OCI-LY7 (cell line): ENCODE data around the gene OR10W1. TPM values are rescaled to one million over a fixed set of nuclear protein-coding genes. Genes with fewer than 3 reads are reported as not detected.

Source experiments
- BruUV-seq: library from RNA; stranded (reverse); fragments of 400-500 nt; replicated peaks from 2 replicates; lab custom pipeline; 2021; lab: Mats Ljungman, UMichigan
- CTCF ChIA-PET: fragments of 300-600 bp; sonication (Branson Sonifier 250); formaldehyde crosslinking; loops from one replicate; lab custom pipeline; 2022; ENCODE audit warnings: antibody characterized with exemption; ENCODE audit not compliant: unreplicated experiment; lab: Charles Lee
- POLR2A ChIA-PET: fragments of 300-600 bp; sonication (Branson Sonifier 250); formaldehyde crosslinking; loops from one replicate; lab custom pipeline; 2022; ENCODE audit warnings: antibody characterized with exemption; lab: Charles Lee
- DNase-seq: peaks from one replicate; pipeline ENCODE4 v3.0.0-alpha.2; 2015; ENCODE audit warnings: low spot score
- H2AFZ ChIP-seq: fragments of 200-600 bp; sonication (generic), shearing (Covaris generic); 2 replicates; pipeline ENCODE4 v1.6.1; 2014; ENCODE audit warnings: mild to moderate bottlenecking, antibody characterized with exemption, low read length, moderate library complexity
- H3K27ac ChIP-seq: fragments of 200-600 bp; sonication (generic); 2 replicates; pipeline ENCODE4 v1.5.1; 2014; ENCODE audit warnings: mixed run types, low read depth, mild to moderate bottlenecking, moderate library complexity, low read length, inconsistent platforms; ENCODE audit not compliant: poor library complexity, severe bottlenecking
- H3K36me3 ChIP-seq: fragments of 200-600 bp; sonication (generic); 2 replicates; pipeline ENCODE4 v1.6.1; 2014; ENCODE audit warnings: mild to moderate bottlenecking, antibody characterized with exemption, low read length, moderate library complexity, mixed read lengths; ENCODE audit not compliant: insufficient read depth
- H3K4me1 ChIP-seq: fragments of 200-600 bp; sonication (generic); 2 replicates; pipeline ENCODE4 v1.5.1; 2014; ENCODE audit warnings: mild to moderate bottlenecking, low read length; ENCODE audit not compliant: insufficient read depth, poor library complexity, severe bottlenecking
- H3K4me2 ChIP-seq: fragments of 200-600 bp; sonication (generic); 2 replicates; pipeline ENCODE4 v1.6.1; 2014; ENCODE audit warnings: mild to moderate bottlenecking, low read length
- H3K4me3 ChIP-seq: fragments of 200-600 bp; sonication (generic); 2 replicates; pipeline ENCODE4 v1.5.1; 2014; ENCODE audit warnings: mild to moderate bottlenecking, low read depth, low read length; ENCODE audit not compliant: poor library complexity, severe bottlenecking
- H3K79me2 ChIP-seq: fragments of 200-600 bp; sonication (generic); 2 replicates; pipeline ENCODE4 v1.6.1; 2016; ENCODE audit warnings: low read depth, mild to moderate bottlenecking, low read length, moderate library complexity, mixed read lengths; ENCODE audit not compliant: insufficient read depth
- H3K9me2 ChIP-seq: fragments of 200-600 bp; sonication (generic); 2 replicates; pipeline ENCODE4 v1.6.1; 2016; ENCODE audit warnings: mild to moderate bottlenecking, low read length, mixed read lengths; ENCODE audit not compliant: insufficient read depth
- H3K9me3 ChIP-seq: fragments of 200-600 bp; sonication (generic); 2 replicates; pipeline ENCODE4 v1.6.1; 2014; ENCODE audit warnings: mild to moderate bottlenecking, mixed run types, low read length, mixed read lengths
- H4K20me1 ChIP-seq: fragments of 200-600 bp; sonication (generic); 2 replicates; pipeline ENCODE4 v1.6.1; 2014; ENCODE audit warnings: mild to moderate bottlenecking, antibody characterized with exemption, low read length, moderate library complexity, mixed read lengths; ENCODE audit not compliant: insufficient read depth
- CTCF ChIP-seq: fragments of 200-600 bp; sonication (generic); conservative IDR thresholded peaks from 2 replicates; pipeline ENCODE4 v1.5.1; 2014; ENCODE audit warnings: mild to moderate bottlenecking, antibody characterized with exemption, low read length, moderate library complexity, mixed read lengths
- EZH2phosphoT487 ChIP-seq: fragments of 200-600 bp; sonication (generic); IDR thresholded peaks from 2 replicates; pipeline ENCODE4 v1.6.1; 2018; ENCODE audit warnings: low read depth, borderline replicate concordance, mild to moderate bottlenecking, mixed run types, antibody characterized with exemption, low read length, moderate library complexity, mixed read lengths
- intact Hi-C: fragments of 100-400 bp; cut with micrococcal nuclease; formaldehyde crosslinking; loops from one replicate; pipeline ENCODE4 v1.10.0; 2022; ENCODE audit not compliant: unreplicated experiment
- total RNA-seq, 2 experiments: library from RNA; depleted of rRNA in 1 of 2; stranded (reverse); fragments of >200 nt in 1 of 2; shearing (Covaris generic) in 1 of 2; gene quantifications; 2 replicates each; pipeline ENCODE4 v1.2.3, GENCODE V29; 2014 to 2022

The OR10W1 gene
- total RNA-seq, 2 experiments from 2014 or later: not detected

GRCh38 chr11:58285483-58286040 is 17.5 kb upstream of the OR10W1 start:
- CTCF ChIA-PET: no interaction called here
- no peaks in the 10 kb centered on the region for H3K79me2 ChIP-seq
- H2AFZ ChIP-seq: no peak overlapping the region
- no peaks in the 10 kb centered on the region for H3K9me2 ChIP-seq
- TF ChIP-seq EZH2phosphoT487 (no peak), CTCF (no peak)
- no peaks in the 10 kb centered on the region for H3K4me1 ChIP-seq
- no TSS peak for BruUV-seq
- POLR2A ChIA-PET: no interaction called here
- no peak overlapping the region for H3K4me2 ChIP-seq
- H3K27ac ChIP-seq: no peak overlapping the region
- H3K36me3 ChIP-seq: no peaks in the 10 kb centered on the region
- intact Hi-C loops: loop anchor here (10.0 kb wide), 1 partner anchor 229 kb away; no protein-coding TSS in a partner anchor
- H3K9me3 ChIP-seq: no peaks in the 10 kb centered on the region
- no peak overlapping the region for H3K4me3 ChIP-seq
- peak; percentile 1 for DNase-seq
- H4K20me1 ChIP-seq: no peaks in the 10 kb centered on the region

- no peaks in the 10 kb centered on the region for H3K79me2 ChIP-seq
- intact Hi-C loops: no loop called here
- no TSS peak for BruUV-seq
- H3K4me3 ChIP-seq: no peak overlapping the region
- no peak overlapping the region for H3K27ac ChIP-seq
- no peak overlapping the region for H2AFZ ChIP-seq
- no peaks in the 10 kb centered on the region for H3K4me1 ChIP-seq
- H3K9me2 ChIP-seq: no peaks in the 10 kb centered on the region
- H3K9me3 ChIP-seq: no peaks in the 10 kb centered on the region
- TF ChIP-seq CTCF (no peak), EZH2phosphoT487 (no peak)
- DNase-seq: no peak
- ChIA-PET POLR2A (no interaction called here), CTCF (no interaction called here)
- no peak overlapping the region for H3K4me2 ChIP-seq
- H4K20me1 ChIP-seq: no peaks in the 10 kb centered on the region
- H3K36me3 ChIP-seq: no peaks in the 10 kb centered on the region
Observed at GRCh38 chr11:58276151-58276550, 8.1 kb upstream of the OR10W1 start.

GRCh38 chr11:58275002-58275401 is 6.9 kb upstream of the OR10W1 start:
- intact Hi-C loops: no loop called here
- Histone ChIP-seq H3K27ac (no peak overlapping the region), H3K36me3 (no peaks in the 10 kb centered on the region), H2AFZ (no peak overlapping the region), H3K4me2 (no peak overlapping the region), H3K4me1 (no peaks in the 10 kb centered on the region), H3K79me2 (no peaks in the 10 kb centered on the region), H3K9me2 (no peaks in the 10 kb centered on the region), H4K20me1 (no peaks in the 10 kb centered on the region), H3K9me3 (no peaks in the 10 kb centered on the region), H3K4me3 (no peak overlapping the region)
- POLR2A ChIA-PET: no interaction called here
- no peak for DNase-seq
- TF ChIP-seq CTCF (no peak), EZH2phosphoT487 (no peak)
- CTCF ChIA-PET: no interaction called here
- BruUV-seq: no TSS peak
